DND-41 (cell line): ENCODE data around the gene SLC24A3.

Experiments
- ATAC-seq: fragments of 200-7000 bp; cut with Tn5 transposase; 3 replicates; pipeline ENCODE4 v1.9.1; 2021; ENCODE audit warnings: low read depth; ENCODE audit not compliant: insufficient read depth
- DNase-seq: peaks from one replicate; pipeline ENCODE4 v3.0.0-alpha.2; 2020
- H2AFZ ChIP-seq: 2 replicates; pipeline ENCODE4 v1.6.0; 2012; ENCODE audit warnings: low read depth, low read length
- H3K27ac ChIP-seq: 2 replicates; pipeline ENCODE4 v1.5.1; 2012; ENCODE audit warnings: low read length, inconsistent platforms
- H3K27me3 ChIP-seq: fragments of 200-600 bp; sonication (generic); 2 replicates; pipeline ENCODE4 v1.6.0; 2012; ENCODE audit warnings: low read length, mild to moderate bottlenecking, inconsistent platforms; ENCODE audit not compliant: insufficient read depth, poor library complexity
- H3K36me3 ChIP-seq: 2 replicates; pipeline ENCODE4 v1.5.1; 2012; ENCODE audit warnings: low read length, inconsistent platforms; ENCODE audit not compliant: insufficient read depth
- H3K4me1 ChIP-seq: 2 replicates; pipeline ENCODE4 v1.5.1; 2012; ENCODE audit warnings: mild to moderate bottlenecking, low read length; ENCODE audit not compliant: insufficient read depth
- H3K4me2 ChIP-seq: 2 replicates; pipeline ENCODE4 v1.6.0; 2012; ENCODE audit warnings: mild to moderate bottlenecking, moderate library complexity, low read length, inconsistent platforms; ENCODE audit not compliant: insufficient read depth
- H3K4me3 ChIP-seq, 2 experiments: fragments of 200-600 bp in 1 of 2; shearing (Covaris generic) in 1 of 2; 2 replicates each; pipeline ENCODE4 v1.5.1; 2012 to 2016; ENCODE audit warnings: inconsistent platforms in 2 of 2, low read length in 2 of 2, mild to moderate bottlenecking in 2 of 2, low read depth in 1 of 2, moderate library complexity in 1 of 2
- H3K79me2 ChIP-seq: 2 replicates; pipeline ENCODE4 v1.6.0; 2012; ENCODE audit warnings: low read length, inconsistent platforms; ENCODE audit not compliant: insufficient read depth
- H3K9ac ChIP-seq: 2 replicates; pipeline ENCODE4 v1.6.0; 2012; ENCODE audit warnings: low read depth, mild to moderate bottlenecking, inconsistent platforms, low read length, moderate library complexity
- H3K9me3 ChIP-seq: 2 replicates; pipeline ENCODE4 v1.5.1; 2012; ENCODE audit warnings: low read length, moderate library complexity, mild to moderate bottlenecking, inconsistent platforms; ENCODE audit not compliant: insufficient read depth, severe bottlenecking
- H4K20me1 ChIP-seq: 2 replicates; pipeline ENCODE4 v1.6.0; 2012; ENCODE audit warnings: low read length; ENCODE audit not compliant: insufficient read depth
- EZH2 ChIP-seq: IDR thresholded peaks from 3 replicates; pipeline ENCODE4 v1.6.1; 2012; ENCODE audit warnings: borderline replicate concordance, low read depth, mild to moderate bottlenecking, moderate library complexity, low read length, inconsistent platforms; ENCODE audit not compliant: severe bottlenecking
- TF ChIP-seq, protein P1 (sequence below): IDR thresholded peaks from 2 replicates; pipeline ENCODE4 v1.5.1; 2012; ENCODE audit warnings: borderline replicate concordance, low read length, moderate library complexity, mild to moderate bottlenecking; ENCODE audit not compliant: poor library complexity, severe bottlenecking; ENCODE audit errors: extremely low read depth

The SLC24A3 gene

DNA sequence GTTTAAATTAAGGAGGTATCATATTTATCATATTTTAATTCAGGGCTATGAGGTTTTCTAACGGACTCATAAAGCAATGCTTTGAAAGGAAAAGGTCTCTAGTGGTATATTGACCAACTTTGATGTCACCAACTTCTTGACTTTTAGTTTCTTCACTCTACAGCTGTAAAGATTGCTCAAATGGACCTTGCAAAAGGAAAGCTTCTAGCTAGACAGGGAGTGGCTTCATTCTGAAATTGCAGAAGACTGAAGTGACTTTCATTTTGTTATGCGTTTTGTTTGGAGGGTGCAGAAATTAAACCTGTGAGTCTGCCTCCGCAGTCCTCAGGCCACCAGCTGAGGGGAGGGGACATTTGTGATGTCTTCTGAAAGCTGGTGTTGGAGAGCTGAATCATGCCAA is 95.7 kb downstream of the SLC24A3 start:
- TF ChIP-seq EZH2: no peak
- TF ChIP-seq, protein P1, sequence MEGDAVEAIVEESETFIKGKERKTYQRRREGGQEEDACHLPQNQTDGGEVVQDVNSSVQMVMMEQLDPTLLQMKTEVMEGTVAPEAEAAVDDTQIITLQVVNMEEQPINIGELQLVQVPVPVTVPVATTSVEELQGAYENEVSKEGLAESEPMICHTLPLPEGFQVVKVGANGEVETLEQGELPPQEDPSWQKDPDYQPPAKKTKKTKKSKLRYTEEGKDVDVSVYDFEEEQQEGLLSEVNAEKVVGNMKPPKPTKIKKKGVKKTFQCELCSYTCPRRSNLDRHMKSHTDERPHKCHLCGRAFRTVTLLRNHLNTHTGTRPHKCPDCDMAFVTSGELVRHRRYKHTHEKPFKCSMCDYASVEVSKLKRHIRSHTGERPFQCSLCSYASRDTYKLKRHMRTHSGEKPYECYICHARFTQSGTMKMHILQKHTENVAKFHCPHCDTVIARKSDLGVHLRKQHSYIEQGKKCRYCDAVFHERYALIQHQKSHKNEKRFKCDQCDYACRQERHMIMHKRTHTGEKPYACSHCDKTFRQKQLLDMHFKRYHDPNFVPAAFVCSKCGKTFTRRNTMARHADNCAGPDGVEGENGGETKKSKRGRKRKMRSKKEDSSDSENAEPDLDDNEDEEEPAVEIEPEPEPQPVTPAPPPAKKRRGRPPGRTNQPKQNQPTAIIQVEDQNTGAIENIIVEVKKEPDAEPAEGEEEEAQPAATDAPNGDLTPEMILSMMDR: no peak
- Histone ChIP-seq H4K20me1 (no peaks in the 10 kb centered on the region), H3K4me3 (no peak overlapping the region), H3K9me3 (no peaks in the 10 kb centered on the region), H3K79me2 (no peaks in the 10 kb centered on the region), H3K27ac (no peak overlapping the region), H3K4me1 (no peaks in the 10 kb centered on the region), H3K27me3 (no peaks in the 10 kb centered on the region), H2AFZ (no peak overlapping the region), H3K4me2 (no peak overlapping the region), H3K9ac (no peak overlapping the region), H3K36me3 (no peaks in the 10 kb centered on the region)
- ATAC-seq (no peak), DNase-seq (no peak)

DNA sequence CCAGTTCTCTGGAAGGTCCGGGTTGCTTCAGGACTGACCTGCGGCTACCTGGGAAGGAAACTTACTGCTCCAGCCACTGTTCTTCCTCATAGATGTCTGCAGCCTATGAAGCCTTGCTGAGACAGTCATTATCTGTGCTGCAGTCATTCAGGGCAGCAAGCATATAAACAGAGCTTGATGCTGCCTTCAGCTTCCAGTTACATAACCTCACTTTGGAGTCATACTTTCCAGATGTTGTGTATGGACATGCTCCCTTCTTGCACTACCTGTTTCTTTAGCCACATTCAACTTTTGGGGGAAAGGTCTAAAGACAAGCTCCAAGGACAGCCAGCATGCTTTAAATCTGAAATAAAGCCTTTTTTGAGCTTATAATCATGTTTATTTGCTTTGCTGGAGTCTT is 98.1 kb downstream of the SLC24A3 start:
- Histone ChIP-seq H3K9ac (no peak overlapping the region), H3K27me3 (no peaks in the 10 kb centered on the region), H3K4me3 (no peak overlapping the region), H3K9me3 (no peaks in the 10 kb centered on the region), H2AFZ (no peak overlapping the region), H3K27ac (no peak overlapping the region), H3K4me1 (no peaks in the 10 kb centered on the region), H4K20me1 (no peaks in the 10 kb centered on the region), H3K36me3 (no peaks in the 10 kb centered on the region), H3K79me2 (no peaks in the 10 kb centered on the region), H3K4me2 (no peak overlapping the region)
- no peak for DNase-seq
- no peak for TF ChIP-seq EZH2
- TF ChIP-seq, protein P1: no peak
- no peak for ATAC-seq

DNA sequence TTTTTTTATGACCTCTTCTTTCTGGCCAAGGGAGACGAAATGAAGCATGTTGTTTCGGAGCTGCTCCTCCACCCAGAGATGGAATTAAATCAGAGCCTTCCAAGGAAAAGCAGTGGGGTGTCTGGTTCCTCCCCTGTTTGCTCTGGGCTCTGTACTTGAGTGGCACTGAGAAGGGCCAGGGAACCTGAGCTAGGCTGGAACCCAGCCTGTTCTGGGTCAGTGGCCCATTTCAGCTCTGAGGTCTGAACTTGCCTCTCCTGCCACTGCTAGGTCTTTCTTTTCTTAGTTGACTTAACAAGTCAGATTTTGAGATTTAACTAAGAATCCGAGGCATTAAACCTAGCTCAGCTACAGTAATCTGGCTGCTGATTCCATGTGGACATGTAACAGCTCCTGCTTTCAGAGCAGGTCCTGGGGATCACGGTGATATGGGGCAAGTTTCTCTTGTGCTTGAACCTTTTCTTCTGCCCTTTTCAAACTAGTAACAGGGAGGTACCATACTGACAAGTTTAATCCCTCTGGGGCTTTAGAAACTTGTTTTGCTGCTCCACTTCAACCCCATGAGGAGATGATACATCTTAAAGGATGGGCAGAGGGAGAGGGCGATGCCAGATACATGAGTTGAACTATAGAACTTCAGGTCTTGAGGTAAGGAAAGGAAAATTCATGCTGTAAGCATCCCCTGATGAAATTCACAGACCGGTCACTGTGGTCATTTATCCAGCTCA is 101.1 kb downstream of the SLC24A3 start:
- TF ChIP-seq, protein P1: no peak
- no peak for TF ChIP-seq EZH2
- H3K4me2 ChIP-seq: no peak overlapping the region
- no peak for ATAC-seq
- H3K9ac ChIP-seq: no peak overlapping the region
- no peak for DNase-seq
- H3K4me1 ChIP-seq: no peaks in the 10 kb centered on the region
- no peaks in the 10 kb centered on the region for H3K36me3 ChIP-seq
- no peak overlapping the region for H2AFZ ChIP-seq
- no peaks in the 10 kb centered on the region for H3K27me3 ChIP-seq
- H3K27ac ChIP-seq: no peak overlapping the region
- H3K79me2 ChIP-seq: no peaks in the 10 kb centered on the region
- no peaks in the 10 kb centered on the region for H3K9me3 ChIP-seq
- no peaks in the 10 kb centered on the region for H4K20me1 ChIP-seq
- H3K4me3 ChIP-seq: no peak overlapping the region
